ENCODE measurements around the gene VPS25.

The VPS25 gene

GRCh38 chr17:42773290-42774035 lies at the start of gene VPS25:
TSS of gene VPS25 (plus strand) at chr17:42773449. CDS start at chr17:42773476, 27 bp downstream.
- in situ Hi-C loops (cut with MboI; ENCODE audit: low sequenced_read_pairs) = no loop called here

GRCh38 chr17:42723636-42724035 lies 49.6 kb upstream of the VPS25 start:
- in situ Hi-C loops (cut with MboI; ENCODE audit: low sequenced_read_pairs) = no loop called here

GRCh38 chr17:42725143-42725542 lies 48.1 kb upstream of the VPS25 start:
- in situ Hi-C loops (cut with MboI; ENCODE audit: low sequenced_read_pairs) = loop anchor here (25.0 kb wide), 1 partner anchor 212 kb away; no protein-coding TSS in a partner anchor

- in situ Hi-C loops (cut with MboI; ENCODE audit: low sequenced_read_pairs) = loop anchor here (25.0 kb wide), 1 partner anchor 197 kb away; no protein-coding TSS in a partner anchor
Observed at GRCh38 chr17:42740699-42741098, 32.5 kb upstream of the VPS25 start.

DNA sequence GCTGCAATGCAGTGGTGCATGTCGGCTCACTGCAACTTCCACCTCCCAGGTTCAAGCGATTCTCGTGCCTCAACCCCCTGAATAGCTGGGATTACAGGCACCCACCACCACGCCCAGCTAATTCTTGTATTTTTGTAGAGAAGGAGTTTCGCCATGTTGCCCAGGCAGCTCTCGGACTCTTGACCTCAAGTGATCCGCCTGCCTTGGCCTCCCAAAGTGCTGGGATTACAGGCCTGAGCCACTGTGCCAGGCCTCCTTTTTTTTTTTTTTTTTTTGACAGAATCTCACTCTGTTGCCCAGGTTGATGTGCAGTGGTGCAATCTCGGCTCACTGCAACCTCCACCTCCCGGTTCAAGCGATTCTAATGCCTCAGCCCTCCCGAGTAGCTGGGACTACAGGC lies 30.3 kb upstream of the VPS25 start:
- in situ Hi-C loops (cut with MboI; ENCODE audit: low sequenced_read_pairs) = loop anchor here (25.0 kb wide), 1 partner anchor 194 kb away; no protein-coding TSS in a partner anchor

DNA sequence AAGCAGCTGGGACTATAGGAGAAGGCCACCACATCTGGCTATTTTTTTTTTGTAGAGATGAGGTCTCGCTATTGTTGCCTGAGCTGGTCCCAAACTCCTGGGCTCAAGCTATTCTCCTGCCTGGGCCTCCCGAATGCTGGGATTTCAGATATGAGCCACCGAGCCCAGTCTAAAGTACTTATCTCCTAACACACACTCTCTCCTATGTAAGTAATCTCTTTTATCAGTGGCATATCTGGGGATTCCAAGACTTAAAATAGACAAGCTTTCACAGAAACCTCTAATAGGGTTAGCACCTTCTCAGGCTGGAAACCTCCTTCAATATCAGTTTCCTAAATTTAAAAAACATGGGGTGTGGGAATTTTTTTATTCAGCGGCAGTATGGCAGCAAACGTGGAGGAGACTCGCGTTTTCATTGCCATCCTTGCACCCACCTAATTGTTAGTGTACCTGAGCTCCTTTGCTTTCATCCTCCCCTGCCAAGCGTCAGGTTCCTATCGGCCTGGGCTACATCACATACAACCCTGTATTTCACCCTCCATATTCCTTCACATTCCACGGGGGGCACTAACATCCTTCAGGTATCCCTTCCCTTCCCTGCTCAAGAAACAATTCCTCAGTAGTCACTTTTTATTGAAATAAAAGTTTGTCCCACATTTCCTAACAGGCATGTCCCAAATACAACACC lies 29.5 kb upstream of the VPS25 start:
- in situ Hi-C loops (cut with MboI; ENCODE audit: low sequenced_read_pairs) = loop anchor here (25.0 kb wide), 1 partner anchor 194 kb away; no protein-coding TSS in a partner anchor

- in situ Hi-C loops (cut with MboI; ENCODE audit: low sequenced_read_pairs) = loop anchor here (25.0 kb wide), 1 partner anchor 193 kb away; no protein-coding TSS in a partner anchor
Observed at GRCh38 chr17:42744283-42744805, 28.9 kb upstream of the VPS25 start.

- in situ Hi-C loops (cut with MboI; ENCODE audit: low sequenced_read_pairs) = loop anchor here (25.0 kb wide), 1 partner anchor 192 kb away; no protein-coding TSS in a partner anchor
Observed at GRCh38 chr17:42744806-42745617, 28.2 kb upstream of the VPS25 start, which contains the start of gene EZH1. TSS of gene EZH1 (minus strand) at chr17:42745040. CDS start at chr17:42728941, 16,099 bp downstream.

DNA sequence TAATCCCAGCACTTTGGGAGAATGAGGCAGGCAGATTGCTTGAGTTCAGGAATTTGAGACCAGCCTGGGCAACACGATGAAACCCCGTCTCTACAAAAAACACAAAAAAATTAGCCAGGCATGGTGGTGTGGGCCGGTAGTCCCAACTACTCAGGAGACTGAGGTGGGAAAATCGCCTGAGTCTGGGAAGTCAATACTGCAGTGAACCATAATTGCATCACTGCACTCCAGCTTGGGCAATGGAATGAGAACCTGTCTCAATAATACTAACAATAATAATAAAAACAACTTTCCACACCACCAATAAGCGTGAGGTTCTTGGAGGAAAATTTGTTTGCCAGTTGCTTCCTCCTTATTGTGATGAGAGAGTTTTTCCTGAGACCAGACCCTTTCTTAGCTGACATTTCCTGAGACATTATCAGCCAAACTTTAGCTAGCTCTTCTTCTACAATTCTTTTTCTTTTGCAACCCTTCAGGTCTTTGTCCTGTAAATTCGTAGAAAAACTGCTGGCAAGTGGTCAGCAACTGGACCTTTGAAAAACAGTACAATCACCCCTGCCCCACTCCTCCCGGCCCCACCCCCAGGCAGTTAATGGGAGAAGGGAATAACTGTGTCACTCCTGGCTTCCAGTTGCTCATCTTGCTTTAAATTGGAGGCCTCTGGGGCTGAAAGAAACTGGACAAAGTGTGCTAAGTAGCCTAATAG lies 24.9 kb upstream of the VPS25 start:
- in situ Hi-C loops (cut with MboI; ENCODE audit: low sequenced_read_pairs) = loop anchor here (25.0 kb wide), 1 partner anchor 189 kb away; no protein-coding TSS in a partner anchor

DNA sequence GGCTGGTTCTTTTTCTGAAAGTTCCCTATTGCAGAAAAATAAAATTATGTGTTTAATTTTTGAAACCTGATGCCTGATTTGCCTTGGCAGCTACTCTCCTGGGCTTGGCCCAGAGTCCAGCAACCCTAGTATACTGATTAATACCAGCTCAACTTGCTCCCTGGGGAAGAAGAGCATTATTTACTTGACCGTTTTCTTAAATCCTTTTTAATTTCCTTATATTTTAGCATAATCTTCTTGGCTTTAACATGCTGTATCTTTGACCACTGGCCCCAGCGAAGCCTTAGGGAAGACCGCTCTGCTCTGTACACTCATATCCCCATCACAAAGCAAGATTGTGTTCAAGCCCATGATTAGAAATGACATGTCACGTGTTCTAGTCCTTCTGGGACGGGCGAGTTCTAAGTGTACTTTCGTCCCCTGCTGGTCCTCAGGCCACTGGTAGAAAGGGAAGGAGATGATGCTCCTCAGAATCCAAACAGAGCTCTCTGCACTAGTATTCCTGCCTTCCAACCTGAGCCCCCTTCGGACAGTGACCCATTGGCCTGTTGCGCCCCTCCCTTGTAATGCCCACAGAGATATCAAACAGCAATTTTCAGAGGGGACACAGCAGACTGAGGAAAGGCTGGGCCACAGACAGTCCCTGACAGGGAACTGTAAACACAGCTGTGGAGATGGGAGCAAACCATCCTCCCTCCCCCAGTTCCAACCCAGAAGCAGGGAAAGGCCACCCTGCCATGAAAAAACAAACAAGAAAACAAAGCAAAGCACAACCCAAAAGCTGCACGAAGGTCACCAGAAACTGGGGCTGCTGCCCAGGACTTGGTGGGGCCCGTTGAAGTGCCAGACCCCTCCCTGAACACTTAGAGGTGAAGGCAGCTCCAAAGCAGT lies 24.1 kb upstream of the VPS25 start:
- in situ Hi-C loops (cut with MboI; ENCODE audit: low sequenced_read_pairs) = loop anchor here (25.0 kb wide), 1 partner anchor 188 kb away; no protein-coding TSS in a partner anchor

GRCh38 chr17:42750739-42751344 lies 22.4 kb upstream of the VPS25 start:
- in situ Hi-C loops (cut with MboI; ENCODE audit: low sequenced_read_pairs) = no loop called here

DNA sequence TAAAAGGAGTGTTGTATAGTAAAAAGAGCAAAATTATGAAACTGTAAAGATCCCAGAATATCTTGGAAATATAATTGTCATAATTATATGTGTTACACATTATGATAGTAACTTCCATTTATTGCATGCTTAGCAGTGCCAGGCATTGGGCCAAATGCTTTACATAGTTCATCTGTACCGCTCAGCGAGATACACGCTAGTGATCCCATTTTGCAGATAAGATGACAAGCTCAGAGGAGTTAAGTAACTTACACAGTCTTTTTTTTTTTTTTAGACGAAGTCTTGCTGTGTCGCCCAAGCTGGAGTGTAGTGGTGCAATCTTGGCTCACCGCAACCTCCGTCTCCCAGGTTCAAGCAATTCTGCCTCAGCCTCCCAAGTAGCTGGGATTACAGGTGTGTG lies 21.6 kb upstream of the VPS25 start:
- in situ Hi-C loops (cut with MboI; ENCODE audit: low sequenced_read_pairs) = no loop called here

GRCh38 chr17:42754782-42755181 lies 18.5 kb upstream of the VPS25 start:
- in situ Hi-C loops (cut with MboI; ENCODE audit: low sequenced_read_pairs) = no loop called here

DNA sequence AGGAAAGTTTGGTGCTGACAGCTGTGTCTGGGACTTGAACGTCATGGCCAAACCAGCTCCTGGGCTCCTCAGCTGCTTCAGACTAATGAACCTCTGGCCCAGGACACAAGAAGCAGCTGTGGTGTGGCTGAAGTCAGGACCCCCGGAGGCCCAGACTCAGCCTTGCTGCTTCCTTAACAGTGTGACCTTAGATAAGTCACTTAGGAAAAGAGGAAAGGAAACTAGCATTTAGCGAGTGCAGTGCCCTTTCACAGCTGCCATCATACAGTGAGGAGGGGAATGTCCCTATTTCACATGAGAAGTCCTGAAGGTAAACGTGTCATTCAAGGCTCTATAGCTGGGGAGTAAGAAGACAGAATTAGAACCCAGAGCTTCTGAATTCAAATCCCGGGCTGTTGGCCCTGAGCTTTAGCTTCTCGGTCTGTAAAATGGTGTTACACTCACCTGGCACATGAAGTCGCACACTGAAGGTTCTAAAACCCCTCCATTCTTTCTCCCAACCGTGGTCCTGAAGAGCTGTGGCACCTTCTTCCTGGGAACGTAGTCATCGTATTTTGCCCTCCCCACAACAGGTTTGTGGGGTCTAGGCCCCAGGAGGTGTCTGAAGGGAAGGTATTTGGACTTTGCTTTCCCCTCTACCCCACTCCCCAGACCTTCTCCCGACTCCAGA lies 13.1 kb upstream of the VPS25 start:
- in situ Hi-C loops (cut with MboI; ENCODE audit: low sequenced_read_pairs) = no loop called here

- in situ Hi-C loops (cut with MboI; ENCODE audit: low sequenced_read_pairs) = no loop called here
Observed at GRCh38 chr17:42760652-42761581, 12.3 kb upstream of the VPS25 start, which contains the start of gene RAMP2. TSS of gene RAMP2 (plus strand) at chr17:42761227. CDS start at chr17:42761262, 35 bp downstream.

- in situ Hi-C loops (cut with MboI; ENCODE audit: low sequenced_read_pairs) = no loop called here
Observed at GRCh38 chr17:42761638-42762037, 11.6 kb upstream of the VPS25 start.

GRCh38 chr17:42766124-42766523 lies 7.1 kb upstream of the VPS25 start:
- in situ Hi-C loops (cut with MboI; ENCODE audit: low sequenced_read_pairs) = no loop called here

Data from HL-60/S4 (cell line).